HUES48 (cell line): ENCODE measurements around the gene GSAP.
"Not testable (repeated sequence)": the region's sequence is repeated elsewhere in the genome, so short reads cannot be mapped to it uniquely, and the experiment has no call there.

Experiments
- H3K27ac ChIP-seq: one replicate; pipeline ENCODE4 v1.7.0; 2013; ENCODE audit warnings: low read depth, low read length, inconsistent platforms
- H3K27me3 ChIP-seq: 2 replicates; pipeline ENCODE4 v1.6.1; 2013; ENCODE audit warnings: mild to moderate bottlenecking, low read length; ENCODE audit not compliant: control insufficient read depth, insufficient read depth
- H3K36me3 ChIP-seq: 2 replicates; pipeline ENCODE4 v1.6.1; 2013; ENCODE audit warnings: low read length; ENCODE audit not compliant: control insufficient read depth, insufficient read depth
- H3K4me1 ChIP-seq: 2 replicates; pipeline ENCODE4 v1.6.1; 2013; ENCODE audit warnings: mild to moderate bottlenecking, low read length; ENCODE audit not compliant: control insufficient read depth, insufficient read depth
- H3K4me3 ChIP-seq: 2 replicates; pipeline ENCODE4 v1.5.1; 2013; ENCODE audit warnings: mild to moderate bottlenecking, low read depth, low read length
- H3K9ac ChIP-seq: 2 replicates; pipeline ENCODE4 v1.6.1; 2013; ENCODE audit warnings: mild to moderate bottlenecking, low read depth, low read length, moderate library complexity
- H3K9me3 ChIP-seq: 2 replicates; pipeline ENCODE4 v1.6.1; 2013; ENCODE audit warnings: low read length; ENCODE audit not compliant: control insufficient read depth, insufficient read depth

Gene GSAP

DNA sequence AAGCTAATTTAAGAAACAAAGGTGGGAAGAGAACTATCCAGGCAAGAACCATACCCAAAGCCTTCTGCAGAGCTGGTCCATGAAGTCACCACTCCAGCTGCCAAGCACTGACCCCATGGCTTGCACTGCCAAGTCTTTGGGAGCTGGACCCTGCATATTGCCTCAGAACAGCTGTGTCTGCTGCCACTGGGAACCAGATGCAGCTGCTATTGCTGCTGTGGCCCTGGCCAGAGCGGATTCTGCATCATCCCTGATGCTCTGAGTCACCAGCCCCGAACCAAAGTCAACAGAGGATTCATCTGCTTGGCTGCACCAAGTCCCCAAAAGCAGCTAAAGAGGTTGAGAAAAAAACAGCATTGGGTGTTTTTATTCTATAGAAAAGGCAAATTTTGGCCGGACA lies 39.2 kb upstream of the GSAP start:
- Histone ChIP-seq H3K36me3 (no peaks in the 10 kb centered on the region), H3K27me3 (no peaks in the 10 kb centered on the region), H3K27ac (no peak overlapping the region), H3K9ac (no peak overlapping the region), H3K4me3 (no peak overlapping the region), H3K9me3 (no peaks in the 10 kb centered on the region), H3K4me1 (no peaks in the 10 kb centered on the region)

DNA sequence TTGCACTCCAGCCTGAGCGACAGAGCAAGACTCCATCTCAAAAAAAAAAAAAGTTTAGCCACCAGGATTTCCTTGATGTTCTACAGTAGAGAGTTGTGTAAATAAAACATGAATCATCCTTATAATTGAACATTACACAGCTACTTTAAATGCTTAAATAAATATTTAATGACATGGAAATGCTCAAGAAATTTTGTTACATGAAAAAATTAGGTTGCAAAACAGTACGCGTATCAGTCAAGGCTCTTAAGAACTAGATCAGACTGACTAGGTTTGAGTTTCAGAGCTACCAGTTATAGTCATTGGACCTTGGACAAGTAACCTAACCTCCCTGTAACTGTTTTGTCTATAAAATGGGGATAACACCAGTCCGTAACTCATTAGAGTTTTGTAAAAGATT lies 38.7 kb upstream of the GSAP start:
- H3K9me3 ChIP-seq: no peaks in the 10 kb centered on the region
- no peaks in the 10 kb centered on the region for H3K36me3 ChIP-seq
- no peak overlapping the region for H3K4me3 ChIP-seq
- H3K27ac ChIP-seq: no peak overlapping the region
- H3K4me1 ChIP-seq: no peaks in the 10 kb centered on the region
- H3K9ac ChIP-seq: no peak overlapping the region
- no peaks in the 10 kb centered on the region for H3K27me3 ChIP-seq

DNA sequence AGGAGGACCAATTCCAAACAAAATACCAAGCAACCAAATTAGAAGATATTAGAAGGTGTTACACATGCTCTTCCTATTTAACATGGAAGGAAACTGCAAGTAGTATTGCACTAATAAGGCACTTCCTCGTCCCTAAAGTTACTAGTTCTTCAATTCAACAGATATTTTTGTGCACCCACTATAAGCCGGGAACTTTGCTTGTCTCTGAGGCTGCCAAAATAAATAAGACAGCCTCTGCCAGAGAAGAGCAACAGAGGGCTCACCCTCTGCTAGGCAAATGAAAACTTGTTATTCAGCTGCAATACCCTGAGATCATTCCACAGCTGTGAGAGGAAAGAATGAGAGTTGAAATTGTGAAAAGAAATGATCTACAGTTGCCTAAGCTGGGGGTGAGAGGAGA lies 37.4 kb upstream of the GSAP start:
- no peaks in the 10 kb centered on the region for H3K27me3 ChIP-seq
- H3K36me3 ChIP-seq: no peaks in the 10 kb centered on the region
- no peak overlapping the region for H3K4me3 ChIP-seq
- H3K9me3 ChIP-seq: no peaks in the 10 kb centered on the region
- no peak overlapping the region for H3K9ac ChIP-seq
- no peaks in the 10 kb centered on the region for H3K4me1 ChIP-seq
- no peak overlapping the region for H3K27ac ChIP-seq

DNA sequence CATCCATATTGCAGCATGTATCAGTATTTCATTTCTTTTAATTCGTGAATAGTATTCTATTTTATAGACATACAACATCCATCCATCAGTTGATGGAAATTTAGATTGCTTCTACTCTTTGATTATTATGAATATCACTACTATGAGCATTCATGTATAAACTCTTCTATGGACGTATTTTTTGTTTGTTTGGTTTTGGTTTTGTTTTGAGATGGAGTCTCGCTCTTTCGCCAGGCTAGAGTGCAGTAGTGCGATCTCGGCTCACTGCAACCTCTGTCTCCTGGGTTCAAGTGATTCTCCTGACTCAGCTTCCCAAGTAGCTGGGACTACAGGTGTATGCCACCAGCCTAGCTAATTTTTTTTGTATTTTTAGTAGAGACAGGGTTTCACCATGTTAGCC lies 35.8 kb upstream of the GSAP start:
- not testable (repeated sequence) for H3K27me3 ChIP-seq, H3K36me3 ChIP-seq, H3K4me3 ChIP-seq, H3K9ac ChIP-seq, H3K27ac ChIP-seq, H3K4me1 ChIP-seq, H3K9me3 ChIP-seq

DNA sequence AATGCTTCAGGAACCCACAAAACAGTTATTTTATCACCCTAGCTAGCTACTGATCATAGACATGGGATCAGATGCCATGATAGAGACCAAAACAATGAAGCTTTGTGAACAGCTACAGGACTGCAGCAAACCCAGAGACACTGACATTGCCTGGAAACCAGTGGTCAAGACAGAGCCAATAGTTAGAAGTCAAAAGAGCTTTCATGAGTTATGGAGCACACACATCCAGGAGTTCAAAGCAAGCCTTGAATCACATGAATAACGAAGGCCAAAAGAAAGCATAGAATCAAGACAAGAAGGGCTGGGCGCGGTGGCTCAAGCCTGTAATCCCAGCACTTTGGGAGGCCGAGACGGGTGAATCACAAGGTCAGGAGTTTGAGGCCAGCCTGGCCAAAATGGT lies 34.5 kb upstream of the GSAP start:
- H3K4me3 ChIP-seq: no peak overlapping the region
- H3K27ac ChIP-seq: no peak overlapping the region

DNA sequence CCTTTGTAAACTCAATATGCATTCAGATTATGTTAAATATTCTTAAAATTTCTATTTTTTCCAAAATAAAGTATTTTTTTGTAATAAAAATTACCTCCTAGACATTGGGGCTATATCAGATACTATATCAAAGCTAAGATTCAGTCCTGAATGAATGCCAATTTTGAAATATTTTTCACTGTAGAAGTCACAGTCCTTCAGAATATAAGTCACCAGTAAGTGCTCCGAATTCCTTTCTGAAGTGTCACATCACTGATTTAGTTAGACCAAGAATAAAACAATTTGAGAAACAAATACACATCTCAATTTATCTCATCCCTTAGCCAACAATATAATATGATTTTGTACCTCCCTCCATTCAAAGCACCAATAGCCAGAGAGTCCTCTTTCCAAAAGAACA lies 33.9 kb upstream of the GSAP start:
- Histone ChIP-seq H3K27me3 (no peaks in the 10 kb centered on the region), H3K4me1 (peaks cover 8% of the 10 kb centered on the region), H3K9me3 (no peaks in the 10 kb centered on the region), H3K36me3 (no peaks in the 10 kb centered on the region), H3K4me3 (no peak overlapping the region), H3K27ac (no peak overlapping the region), H3K9ac (no peak overlapping the region)

More for the DNA sequence above, 34.5 kb upstream of the GSAP start:
- Histone ChIP-seq H3K9me3 (no peaks in the 10 kb centered on the region), H3K9ac (no peak overlapping the region), H3K4me1 (peaks cover 8% of the 10 kb centered on the region), H3K36me3 (no peaks in the 10 kb centered on the region), H3K27me3 (no peaks in the 10 kb centered on the region)

DNA sequence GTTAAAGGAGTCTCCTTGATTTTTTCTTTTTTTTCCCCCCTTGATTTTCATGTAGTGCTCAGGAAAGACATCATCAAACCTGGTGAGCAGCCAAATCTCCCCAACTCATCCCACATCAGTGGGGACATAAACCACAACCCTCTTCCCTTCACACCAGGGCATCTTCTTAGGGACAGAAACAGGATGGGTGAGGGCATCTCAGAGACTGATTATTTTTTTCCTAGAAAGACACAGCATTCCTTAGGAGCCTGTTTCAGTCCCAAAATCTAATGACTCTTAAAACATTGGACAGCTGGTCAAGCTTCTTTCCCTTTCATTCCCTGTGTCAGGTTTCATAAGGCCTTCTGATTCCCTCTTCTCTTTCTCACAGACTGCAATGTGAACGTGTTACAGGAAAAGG lies 31.5 kb upstream of the GSAP start:
- Histone ChIP-seq H3K27ac (no peak overlapping the region), H3K9ac (no peak overlapping the region), H3K4me1 (peaks cover 12% of the 10 kb centered on the region), H3K4me3 (no peak overlapping the region), H3K27me3 (no peaks in the 10 kb centered on the region), H3K9me3 (no peaks in the 10 kb centered on the region), H3K36me3 (no peaks in the 10 kb centered on the region)

DNA sequence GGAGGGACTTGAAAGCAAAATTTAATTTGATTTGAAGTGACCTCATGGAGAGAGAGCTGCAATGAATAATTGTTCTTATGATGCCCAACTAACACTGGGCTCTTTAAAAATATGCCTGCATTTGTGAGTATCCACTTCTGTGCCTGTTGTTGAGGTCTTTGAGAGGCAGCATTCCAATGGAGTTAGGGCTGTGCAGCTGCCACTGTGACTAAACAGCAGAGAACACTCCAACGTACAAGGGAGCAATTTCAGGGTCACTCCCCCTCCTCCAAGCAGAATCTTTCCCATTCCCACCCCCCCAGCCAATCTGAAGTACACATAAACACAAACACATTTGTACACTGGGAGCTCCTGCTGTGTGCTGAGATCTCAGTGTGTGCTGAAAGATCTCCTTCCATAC lies 28.0 kb upstream of the GSAP start:
- Histone ChIP-seq H3K4me1 (peaks cover 12% of the 10 kb centered on the region), H3K9ac (no peak overlapping the region), H3K9me3 (no peaks in the 10 kb centered on the region), H3K36me3 (no peaks in the 10 kb centered on the region), H3K27ac (no peak overlapping the region), H3K27me3 (no peaks in the 10 kb centered on the region), H3K4me3 (no peak overlapping the region)

DNA sequence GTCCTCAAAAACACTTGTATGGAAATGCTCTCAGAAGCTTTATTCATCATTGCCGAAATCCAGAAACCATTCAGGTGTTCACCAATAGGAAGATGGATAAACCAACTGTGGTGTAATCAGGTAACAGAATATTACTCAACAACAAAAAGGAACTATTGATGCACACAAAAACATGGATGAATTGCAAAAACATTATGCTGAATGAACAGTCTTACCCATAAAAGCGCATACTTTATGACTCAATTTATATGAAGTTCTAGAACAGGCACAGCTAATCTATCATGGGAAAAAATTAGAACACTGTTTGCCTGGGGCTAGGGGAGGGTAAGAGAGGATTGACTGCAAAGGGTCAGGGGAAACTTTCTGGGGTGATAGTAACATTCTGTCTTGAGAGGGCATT lies 26.9 kb upstream of the GSAP start:
- H3K9me3 ChIP-seq: no peaks in the 10 kb centered on the region
- H3K27me3 ChIP-seq: no peaks in the 10 kb centered on the region
- no peaks in the 10 kb centered on the region for H3K36me3 ChIP-seq
- peaks cover 12% of the 10 kb centered on the region for H3K4me1 ChIP-seq
- H3K4me3 ChIP-seq: no peak overlapping the region
- H3K9ac ChIP-seq: no peak overlapping the region
- H3K27ac ChIP-seq: no peak overlapping the region

DNA sequence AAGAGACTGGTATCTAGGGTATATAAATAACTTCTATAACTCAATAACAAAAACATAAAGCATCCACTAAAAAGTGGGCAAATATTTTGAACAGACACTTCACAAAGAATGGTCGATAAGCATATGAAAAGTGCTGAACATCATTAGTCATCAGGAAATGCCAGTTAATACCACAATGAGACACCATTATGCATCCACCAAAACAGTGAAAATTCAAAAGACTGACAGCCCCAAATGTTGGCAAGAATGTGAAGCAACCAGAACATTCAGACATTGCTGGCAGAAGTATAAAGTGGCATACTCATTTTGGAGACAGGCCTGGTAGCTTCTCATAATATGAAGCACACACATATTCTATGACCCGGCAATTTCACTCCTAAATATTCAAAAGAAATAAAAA lies 26.5 kb upstream of the GSAP start:
- Histone ChIP-seq H3K27me3 (no peaks in the 10 kb centered on the region), H3K4me1 (peaks cover 12% of the 10 kb centered on the region), H3K9ac (no peak overlapping the region), H3K36me3 (no peaks in the 10 kb centered on the region), H3K27ac (no peak overlapping the region), H3K9me3 (no peaks in the 10 kb centered on the region), H3K4me3 (no peak overlapping the region)

DNA sequence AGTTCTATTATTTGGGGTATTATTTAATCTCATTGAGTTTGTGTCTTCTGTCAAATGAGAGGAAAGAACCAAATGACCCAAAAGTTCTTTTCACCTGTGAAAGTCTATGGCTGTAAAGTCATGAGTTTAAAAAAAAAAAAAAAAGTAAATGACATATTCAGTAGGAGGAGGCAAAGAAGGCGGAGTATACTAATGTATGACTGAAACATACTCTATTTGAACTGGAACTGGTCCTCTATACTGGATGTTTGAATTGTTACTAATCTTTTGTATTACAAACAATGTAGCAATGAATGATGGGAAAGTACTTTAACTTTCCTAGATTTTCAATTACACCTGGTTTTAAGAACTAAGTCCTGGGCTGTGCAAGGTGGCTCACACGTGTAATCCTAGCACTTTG lies 24.9 kb upstream of the GSAP start:
- H3K27ac ChIP-seq: no peak overlapping the region
- H3K9ac ChIP-seq: no peak overlapping the region
- no peaks in the 10 kb centered on the region for H3K36me3 ChIP-seq
- no peaks in the 10 kb centered on the region for H3K9me3 ChIP-seq
- no peak overlapping the region for H3K4me3 ChIP-seq
- no peaks in the 10 kb centered on the region for H3K27me3 ChIP-seq
- H3K4me1 ChIP-seq: peaks cover 4% of the 10 kb centered on the region; the same call in 1 of the 2 replicates

DNA sequence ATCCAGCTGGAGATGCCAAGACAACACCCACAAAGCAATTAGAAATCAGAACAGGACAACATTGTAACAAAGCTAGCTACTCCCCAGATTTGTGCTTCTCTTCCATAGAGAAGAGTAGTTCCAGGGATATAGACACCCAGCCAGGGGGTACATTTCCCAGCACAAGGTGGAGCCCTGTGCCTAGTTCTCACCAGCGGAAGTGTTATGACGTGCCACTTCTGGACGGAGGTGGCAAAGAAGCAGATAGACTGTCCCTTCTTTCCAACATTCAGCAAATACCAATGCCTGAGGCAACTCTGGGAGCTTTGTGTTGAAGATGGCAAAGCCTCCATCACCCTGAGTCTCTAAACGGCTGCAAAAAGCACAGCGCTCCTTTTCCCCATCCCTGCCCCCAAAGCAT lies 23.4 kb upstream of the GSAP start:
- Histone ChIP-seq H3K4me3 (no peak overlapping the region), H3K4me1 (peaks cover 4% of the 10 kb centered on the region; the same call in 1 of the 2 replicates), H3K27me3 (no peaks in the 10 kb centered on the region)

More for the DNA sequence above, 23.4 kb upstream of the GSAP start:
- Histone ChIP-seq H3K27ac (no peak overlapping the region), H3K9ac (no peak overlapping the region), H3K36me3 (no peaks in the 10 kb centered on the region), H3K9me3 (no peaks in the 10 kb centered on the region)
